Measurements from ENCODE around the gene DOCK11.

- TF ChIP-seq POLR2A (IDR thresholded peaks at IDR 0.05; ENCODE audit: low read depth, low read length) (no peak), POLR2AphosphoS5 (IDR thresholded peaks at IDR 0.05; ENCODE audit: low read depth, low read length) (no peak), TAF1 (IDR thresholded peaks at IDR 0.05; ENCODE audit: borderline replicate concordance, low read depth, low read length) (no peak)
These were observed 76.2 kb downstream of the DOCK11 start for GRCh38 chrX:118571836-118572235.
